Peyer's patch (tissue), 4 donors: ENCODE data around the gene COG5.

ENCODE experiments used
- POLR2A ChIP-seq, 2 donors: fragments of 450-650 bp; IDR thresholded peaks; one replicate each; pipeline ENCODE4 v1.5.1; 2017; ENCODE audit warnings: antibody characterized with exemption in 2 of 2, mild to moderate bottlenecking in 2 of 2, moderate library complexity in 2 of 2
- TF ChIP-seq, protein P1 (sequence below), 6 experiments: fragments of 450-650 bp in 4 of 6; fragments of 200-600 bp in 2 of 6; sonication (generic) in 1 of 6; IDR thresholded peaks; one replicate each; pipeline ENCODE4 v1.5.1; 2017 to 2019; ENCODE audit warnings: antibody characterized with exemption in 6 of 6, mild to moderate bottlenecking in 3 of 6, moderate library complexity in 1 of 6

DNA sequence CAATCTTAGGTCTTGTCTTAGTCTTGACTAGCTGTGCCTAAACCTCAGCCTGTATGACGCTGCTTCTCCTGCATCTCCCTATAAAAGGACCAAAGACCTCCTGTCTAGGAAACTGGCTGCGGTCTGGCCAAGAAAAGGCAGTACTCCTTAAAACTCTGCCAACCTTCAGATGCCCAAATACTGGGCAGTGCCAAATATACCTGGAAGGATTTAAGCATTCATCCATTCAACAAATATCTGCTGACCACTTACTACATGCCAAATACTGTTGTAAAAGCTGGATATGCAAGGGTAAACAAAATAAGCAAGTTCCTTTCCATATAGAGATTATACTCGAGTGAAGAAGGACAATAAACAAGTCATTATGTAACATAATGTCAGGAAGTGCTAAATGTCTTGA, 259.1 kb downstream of the COG5 start:
- TF ChIP-seq, protein P1, sequence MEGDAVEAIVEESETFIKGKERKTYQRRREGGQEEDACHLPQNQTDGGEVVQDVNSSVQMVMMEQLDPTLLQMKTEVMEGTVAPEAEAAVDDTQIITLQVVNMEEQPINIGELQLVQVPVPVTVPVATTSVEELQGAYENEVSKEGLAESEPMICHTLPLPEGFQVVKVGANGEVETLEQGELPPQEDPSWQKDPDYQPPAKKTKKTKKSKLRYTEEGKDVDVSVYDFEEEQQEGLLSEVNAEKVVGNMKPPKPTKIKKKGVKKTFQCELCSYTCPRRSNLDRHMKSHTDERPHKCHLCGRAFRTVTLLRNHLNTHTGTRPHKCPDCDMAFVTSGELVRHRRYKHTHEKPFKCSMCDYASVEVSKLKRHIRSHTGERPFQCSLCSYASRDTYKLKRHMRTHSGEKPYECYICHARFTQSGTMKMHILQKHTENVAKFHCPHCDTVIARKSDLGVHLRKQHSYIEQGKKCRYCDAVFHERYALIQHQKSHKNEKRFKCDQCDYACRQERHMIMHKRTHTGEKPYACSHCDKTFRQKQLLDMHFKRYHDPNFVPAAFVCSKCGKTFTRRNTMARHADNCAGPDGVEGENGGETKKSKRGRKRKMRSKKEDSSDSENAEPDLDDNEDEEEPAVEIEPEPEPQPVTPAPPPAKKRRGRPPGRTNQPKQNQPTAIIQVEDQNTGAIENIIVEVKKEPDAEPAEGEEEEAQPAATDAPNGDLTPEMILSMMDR (IDR thresholded peaks at IDR 0.05): no peak
- no peak for TF ChIP-seq POLR2A (IDR thresholded peaks at IDR 0.05)
